PC-9 (cell line): Measurements from ENCODE around the gene CDH19.

ENCODE experiments used
- EZH2 ChIP-seq: fragments of 200-600 bp; sonication (generic); IDR thresholded peaks from 2 replicates; pipeline ENCODE4 v1.8.0; 2017; ENCODE audit warnings: antibody characterized with exemption, low read depth
- TF ChIP-seq, protein P1 (sequence below): fragments of 200-600 bp; sonication (generic); conservative IDR thresholded peaks from 2 replicates; pipeline ENCODE4 v1.6.1; 2017; ENCODE audit warnings: mixed run types, antibody characterized with exemption, mild to moderate bottlenecking, moderate library complexity

- TF ChIP-seq, protein P1, sequence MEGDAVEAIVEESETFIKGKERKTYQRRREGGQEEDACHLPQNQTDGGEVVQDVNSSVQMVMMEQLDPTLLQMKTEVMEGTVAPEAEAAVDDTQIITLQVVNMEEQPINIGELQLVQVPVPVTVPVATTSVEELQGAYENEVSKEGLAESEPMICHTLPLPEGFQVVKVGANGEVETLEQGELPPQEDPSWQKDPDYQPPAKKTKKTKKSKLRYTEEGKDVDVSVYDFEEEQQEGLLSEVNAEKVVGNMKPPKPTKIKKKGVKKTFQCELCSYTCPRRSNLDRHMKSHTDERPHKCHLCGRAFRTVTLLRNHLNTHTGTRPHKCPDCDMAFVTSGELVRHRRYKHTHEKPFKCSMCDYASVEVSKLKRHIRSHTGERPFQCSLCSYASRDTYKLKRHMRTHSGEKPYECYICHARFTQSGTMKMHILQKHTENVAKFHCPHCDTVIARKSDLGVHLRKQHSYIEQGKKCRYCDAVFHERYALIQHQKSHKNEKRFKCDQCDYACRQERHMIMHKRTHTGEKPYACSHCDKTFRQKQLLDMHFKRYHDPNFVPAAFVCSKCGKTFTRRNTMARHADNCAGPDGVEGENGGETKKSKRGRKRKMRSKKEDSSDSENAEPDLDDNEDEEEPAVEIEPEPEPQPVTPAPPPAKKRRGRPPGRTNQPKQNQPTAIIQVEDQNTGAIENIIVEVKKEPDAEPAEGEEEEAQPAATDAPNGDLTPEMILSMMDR = no peak
- TF ChIP-seq EZH2 = no peak
Observed at GRCh38 chr18:66555585-66555984, 48.3 kb downstream of the CDH19 start.
